Neural cell (in vitro differentiated cells): ENCODE data around the gene MIEF1. TPM values are rescaled to one million over a fixed set of nuclear protein-coding genes. Genes with fewer than 3 reads are reported as not detected.

Source experiments
- polyA plus RNA-seq: library from polyadenylated mRNA; depleted of rRNA; stranded (reverse); fragments of >200 nt; gene quantifications from 2 replicates; pipeline ENCODE4 v1.2.3, GENCODE V29; 2014

MIEF1 gene
- polyA plus RNA-seq, 1 donor from 2014 or later: 19.8 TPM

Other genes with a start within 250 kb of the MIEF1 start
- gene RPL3, start 182.7 kb upstream of the MIEF1 start, polyA plus RNA-seq: 1,527 and 1,646 TPM in 2 replicates
- 68.4 and 85.4 TPM in 2 replicates for gene SYNGR1, start 152.3 kb upstream of the MIEF1 start, polyA plus RNA-seq
- gene TAB1, start 102.5 kb upstream of the MIEF1 start, polyA plus RNA-seq: 25.3 and 26.5 TPM in 2 replicates
- gene MGAT3, start 45.3 kb upstream of the MIEF1 start, polyA plus RNA-seq: 29.1 and 36.2 TPM in 2 replicates
- 394 and 399 TPM in 2 replicates for gene ATF4, start 18.3 kb downstream of the MIEF1 start, polyA plus RNA-seq
- gene RPS19BP1, start 30.5 kb downstream of the MIEF1 start, polyA plus RNA-seq: 154 and 164 TPM in 2 replicates
- gene CACNA1I, start 68.5 kb downstream of the MIEF1 start, polyA plus RNA-seq: 1.9 and 2.6 TPM in 2 replicates